NOMO-1 (cell line): ENCODE measurements around the gene HSFX4.
A peak's percentile ranks its signal among the peaks of the same experiment; 100 is the strongest.
"Not testable (repeated sequence)": the region's sequence is repeated elsewhere in the genome, so short reads cannot be mapped to it uniquely, and the experiment has no call there.

Experiments
- DNase-seq, 2 experiments: peaks; one replicate each; lab custom pipeline; 2025; ENCODE audit not compliant: unreplicated experiment in 2 of 2; lab: John Stamatoyannopoulos, UW

HSFX4 gene

GRCh38 chrX:149937328-149937727 is 8.0 kb downstream of the HSFX4 start:
- not testable (repeated sequence) for DNase-seq

- no peak for DNase-seq
Observed at GRCh38 chrX:149937871-149938426, 8.6 kb downstream of the HSFX4 start.

GRCh38 chrX:149938427-149938880 is 9.1 kb downstream of the HSFX4 start, which contains the start of gene EOLA2:
Gene EOLA2 (minus strand): TSS chrX:149938491. CDS start chrX:149933874, 4,617 bp downstream.
- DNase-seq = peak; percentile 83 to 87

- peak; percentile 63 to 74 for DNase-seq
Observed at GRCh38 chrX:149938881-149939654, 9.7 kb downstream of the HSFX4 start.

- no peak for DNase-seq
Observed at GRCh38 chrX:149939655-149939904, 10.2 kb downstream of the HSFX4 start.

- peak; percentile 89 to 93 for DNase-seq
Observed at GRCh38 chrX:149939905-149940673, 10.7 kb downstream of the HSFX4 start.

- not testable (repeated sequence) for DNase-seq
Observed at GRCh38 chrX:149940674-149941024, 11.3 kb downstream of the HSFX4 start.

- DNase-seq = not testable (repeated sequence)
Observed at GRCh38 chrX:149945087-149945670, 15.8 kb downstream of the HSFX4 start.

- DNase-seq = not testable (repeated sequence)
Observed at GRCh38 chrX:149945820-149946219, 16.4 kb downstream of the HSFX4 start.

- DNase-seq = not testable (repeated sequence)
Observed at GRCh38 chrX:149946932-149947331, 17.6 kb downstream of the HSFX4 start.

GRCh38 chrX:149948016-149948415 is 18.6 kb downstream of the HSFX4 start:
- no peak for DNase-seq

- DNase-seq = no peak
Observed at GRCh38 chrX:149949743-149950436, 20.5 kb downstream of the HSFX4 start.

- DNase-seq = no peak
Observed at GRCh38 chrX:149950681-149951080, 21.3 kb downstream of the HSFX4 start.

- no peak for DNase-seq
Observed at GRCh38 chrX:149961572-149961971, 32.2 kb downstream of the HSFX4 start.

GRCh38 chrX:149962010-149962409 is 32.6 kb downstream of the HSFX4 start:
- DNase-seq = no peak

- no peak for DNase-seq
Observed at GRCh38 chrX:149962859-149963757, 33.7 kb downstream of the HSFX4 start.

GRCh38 chrX:149979126-149979644 is 49.8 kb downstream of the HSFX4 start:
- DNase-seq = no peak
